ENCODE results near the gene PSD. TPM values are rescaled to one million over a fixed set of nuclear protein-coding genes. Genes with fewer than 3 reads are reported as not detected.

Gene PSD
- total RNA-seq, result 2.2 TPM
- polyA plus RNA-seq (ENCODE audit: insufficient read depth, low read depth, low replicate concordance), result 1.2 TPM
- long read RNA-seq, donor 1, partial matches to known transcripts, result 30 of 30 reads
- long read RNA-seq, donor 1, other reads (novel, unspliced or antisense), result 0 of 30 reads
- long read RNA-seq, donor 2, result 0 reads
- long read RNA-seq, donor 3, partial matches to known transcripts, result 24 of 24 reads
- long read RNA-seq, donor 3, other reads (novel, unspliced or antisense), result 0 of 24 reads
- long read RNA-seq, donor 4, result 0 reads
- long read RNA-seq, donor 5, result 0 reads
- long read RNA-seq, donor 6, result 0 reads
- long read RNA-seq, donor 7, partial matches to known transcripts, result 0 of 3 reads
- long read RNA-seq, donor 7, other reads (novel, unspliced or antisense), result 3 of 3 reads
- long read RNA-seq, donor 8, partial matches to known transcripts, result 0 of 1 reads
- long read RNA-seq, donor 8, other reads (novel, unspliced or antisense), result 0 of 1 reads
- long read RNA-seq, donor 9, partial matches to known transcripts, result 21 of 21 reads
- long read RNA-seq, donor 9, other reads (novel, unspliced or antisense), result 0 of 21 reads
- long read RNA-seq, donor 10, result 0 reads

DNA sequence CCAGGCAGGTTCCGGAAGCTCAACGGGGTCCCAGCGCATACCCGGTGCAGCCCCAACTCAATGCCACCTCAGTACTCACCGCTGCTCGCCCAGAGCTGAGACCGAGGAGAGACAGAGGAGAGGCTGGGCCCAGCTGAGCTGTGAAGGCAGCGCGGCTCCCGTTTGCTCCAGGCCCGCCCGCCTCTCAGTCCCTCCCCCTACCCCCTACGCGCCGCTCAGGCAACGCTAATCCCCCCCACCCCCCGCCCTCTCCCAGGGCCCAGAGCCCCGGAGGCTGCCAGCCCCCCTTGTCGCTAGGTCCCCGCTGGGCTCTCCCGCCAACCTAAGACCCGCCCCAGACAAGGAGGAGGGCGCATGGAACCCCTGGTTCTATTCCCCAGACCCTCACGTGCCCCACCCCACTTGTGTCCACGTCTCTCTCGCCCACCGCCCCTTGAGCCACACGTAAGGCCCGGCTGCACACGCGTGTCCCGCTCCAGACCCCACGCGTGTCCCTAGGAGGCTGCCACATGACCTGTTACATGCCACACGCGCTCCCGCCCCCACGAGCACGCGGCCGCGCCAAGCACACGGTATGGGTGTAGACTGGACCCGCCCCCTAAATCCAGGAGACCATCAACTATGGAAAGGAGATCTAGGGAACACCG, at the start of gene PSD:
PSD (minus strand) TSS at position 164 of the 647 bp plus-strand sequence. CDS start 1,747 bp downstream, outside the sequence.
- Histone ChIP-seq H3K27me3 (ENCODE audit: control insufficient read depth, insufficient read depth, low read length) (peaks cover 3% of the 10 kb centered on the region), H3K36me3 (ENCODE audit: control insufficient read depth in 2 of 3, insufficient read depth in 3 of 3, low read length in 3 of 3) (peaks cover 0 to 5% (median 0%) of the 10 kb centered on the region in 3 donors), H3K9me3 (ENCODE audit: control insufficient read depth in 2 of 3, insufficient read depth in 1 of 3, low read length in 3 of 3) (no peaks in the 10 kb centered on the region), H3K4me1 (ENCODE audit: control insufficient read depth in 2 of 3, insufficient read depth in 2 of 3, low read depth in 1 of 3, low read length in 3 of 3) (peaks cover 0 to 27% (median 11%) of the 10 kb centered on the region in 3 donors), H3K9ac (ENCODE audit: low read length in 3 of 3) (peak within 1 kb of the TSS in 1 of 3 donors; percentile 53), H3K27ac (ENCODE audit: low read depth in 2 of 2, low read length in 2 of 2) (no peak within 1 kb of the TSS), H3K4me3 (ENCODE audit: low read length in 3 of 3) (peak within 1 kb of the TSS; percentile 78 to 98 (median 96))
- TF ChIP-seq, protein P1, sequence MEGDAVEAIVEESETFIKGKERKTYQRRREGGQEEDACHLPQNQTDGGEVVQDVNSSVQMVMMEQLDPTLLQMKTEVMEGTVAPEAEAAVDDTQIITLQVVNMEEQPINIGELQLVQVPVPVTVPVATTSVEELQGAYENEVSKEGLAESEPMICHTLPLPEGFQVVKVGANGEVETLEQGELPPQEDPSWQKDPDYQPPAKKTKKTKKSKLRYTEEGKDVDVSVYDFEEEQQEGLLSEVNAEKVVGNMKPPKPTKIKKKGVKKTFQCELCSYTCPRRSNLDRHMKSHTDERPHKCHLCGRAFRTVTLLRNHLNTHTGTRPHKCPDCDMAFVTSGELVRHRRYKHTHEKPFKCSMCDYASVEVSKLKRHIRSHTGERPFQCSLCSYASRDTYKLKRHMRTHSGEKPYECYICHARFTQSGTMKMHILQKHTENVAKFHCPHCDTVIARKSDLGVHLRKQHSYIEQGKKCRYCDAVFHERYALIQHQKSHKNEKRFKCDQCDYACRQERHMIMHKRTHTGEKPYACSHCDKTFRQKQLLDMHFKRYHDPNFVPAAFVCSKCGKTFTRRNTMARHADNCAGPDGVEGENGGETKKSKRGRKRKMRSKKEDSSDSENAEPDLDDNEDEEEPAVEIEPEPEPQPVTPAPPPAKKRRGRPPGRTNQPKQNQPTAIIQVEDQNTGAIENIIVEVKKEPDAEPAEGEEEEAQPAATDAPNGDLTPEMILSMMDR (IDR thresholded peaks at IDR 0.05; ENCODE audit: borderline replicate concordance, extremely low read depth, insufficient read depth), result no peak
- intact Hi-C loops (cut with DNase I), result no loop called here
- DNase-seq (peak in 2 of 5 donors; percentile 28 to 72), FAIRE-seq (no peak)

DNA sequence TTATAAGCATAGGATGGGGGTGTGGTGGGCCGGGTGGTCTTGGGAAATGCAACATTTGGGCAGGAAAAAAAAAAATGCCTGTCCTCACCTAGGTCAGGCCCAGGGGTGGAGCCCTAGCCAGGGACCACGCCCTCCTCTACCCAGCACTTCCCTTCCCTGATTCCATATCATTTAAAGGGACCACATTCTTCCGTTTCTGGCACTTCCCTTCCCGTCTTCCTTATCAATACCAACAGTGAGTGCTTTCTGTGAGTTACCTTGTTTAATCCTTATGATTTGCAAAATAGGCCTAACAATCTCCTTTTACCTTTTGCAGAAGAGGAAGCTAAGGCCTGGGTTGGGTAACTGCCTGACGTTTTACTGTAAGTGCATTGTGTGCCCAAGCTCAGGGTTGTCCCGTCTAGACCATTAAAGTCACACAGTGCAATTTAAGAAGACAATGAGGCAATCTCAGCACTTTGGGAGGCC, 49.4 kb upstream of the PSD start:
- Histone ChIP-seq H3K9ac (ENCODE audit: low read length in 3 of 3) (no peak overlapping the region), H3K27me3 (ENCODE audit: control insufficient read depth, insufficient read depth, low read length) (no peaks in the 10 kb centered on the region), H3K27ac (ENCODE audit: low read depth in 2 of 2, low read length in 2 of 2) (no peak overlapping the region), H3K9me3 (ENCODE audit: control insufficient read depth in 2 of 3, insufficient read depth in 1 of 3, low read length in 3 of 3) (no peaks in the 10 kb centered on the region), H3K4me1 (ENCODE audit: control insufficient read depth in 2 of 3, insufficient read depth in 2 of 3, low read depth in 1 of 3, low read length in 3 of 3) (no peaks in the 10 kb centered on the region), H3K4me3 (ENCODE audit: low read length in 3 of 3) (no peak overlapping the region), H3K36me3 (ENCODE audit: control insufficient read depth in 2 of 3, insufficient read depth in 3 of 3, low read length in 3 of 3) (no peaks in the 10 kb centered on the region)
- DNase-seq (no peak), FAIRE-seq (no peak)
- intact Hi-C loops (cut with DNase I), result no loop called here
- TF ChIP-seq, protein P1 (IDR thresholded peaks at IDR 0.05; ENCODE audit: borderline replicate concordance, extremely low read depth, insufficient read depth), result no peak

DNA sequence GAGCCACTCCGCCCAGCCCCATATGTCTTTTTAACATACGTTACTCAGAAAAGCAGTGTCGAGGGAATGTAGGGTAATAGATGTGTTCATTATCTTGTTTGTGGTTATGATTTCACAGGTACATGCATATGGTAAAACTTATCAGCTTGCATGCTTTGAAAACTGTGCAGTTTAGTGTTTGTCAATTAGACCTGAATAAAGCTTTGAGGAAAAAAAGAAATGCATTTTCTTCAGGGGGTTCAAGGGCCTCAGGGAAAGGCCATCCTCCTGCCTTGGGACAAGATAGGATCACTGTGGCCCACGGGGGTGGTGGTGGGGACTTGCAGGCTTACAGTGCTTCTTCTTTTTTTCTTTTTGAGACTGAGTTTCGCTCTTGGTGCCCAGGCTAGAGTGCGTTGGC, 48.7 kb upstream of the PSD start:
- Histone ChIP-seq H3K27me3 (ENCODE audit: control insufficient read depth, insufficient read depth, low read length) (no peaks in the 10 kb centered on the region), H3K9ac (ENCODE audit: low read length in 3 of 3) (no peak overlapping the region), H3K9me3 (ENCODE audit: control insufficient read depth in 2 of 3, insufficient read depth in 1 of 3, low read length in 3 of 3) (no peaks in the 10 kb centered on the region), H3K27ac (ENCODE audit: low read depth in 2 of 2, low read length in 2 of 2) (no peak overlapping the region), H3K36me3 (ENCODE audit: control insufficient read depth in 2 of 3, insufficient read depth in 3 of 3, low read length in 3 of 3) (no peaks in the 10 kb centered on the region), H3K4me3 (ENCODE audit: low read length in 3 of 3) (no peak overlapping the region), H3K4me1 (ENCODE audit: control insufficient read depth in 2 of 3, insufficient read depth in 2 of 3, low read depth in 1 of 3, low read length in 3 of 3) (no peaks in the 10 kb centered on the region)
- intact Hi-C loops (cut with DNase I), result no loop called here
- DNase-seq (no peak), FAIRE-seq (no peak)
- TF ChIP-seq, protein P1 (IDR thresholded peaks at IDR 0.05; ENCODE audit: borderline replicate concordance, extremely low read depth, insufficient read depth), result no peak

Data from kidney (tissue), 22 donors.